Stimulated activated CD4-positive, alpha-beta T cell treated with anti-CD3 and anti-CD28 coated beads, TNF-alpha, amount 100 ng/mL, for 48 hours (primary cell): ENCODE measurements around the gene KRT77.
A peak's percentile ranks its signal among the peaks of the same experiment; 100 is the strongest.

Experiments used
- DNase-seq, 3 donors: peaks; one replicate each; pipeline ENCODE4 v3.0.0-alpha.2; 2020; ENCODE audit warnings: low read depth in 3 of 3

Gene KRT77

GRCh38 chr12:52692254-52692653 is 11.1 kb downstream of the KRT77 start:
- DNase-seq = no peak

DNA sequence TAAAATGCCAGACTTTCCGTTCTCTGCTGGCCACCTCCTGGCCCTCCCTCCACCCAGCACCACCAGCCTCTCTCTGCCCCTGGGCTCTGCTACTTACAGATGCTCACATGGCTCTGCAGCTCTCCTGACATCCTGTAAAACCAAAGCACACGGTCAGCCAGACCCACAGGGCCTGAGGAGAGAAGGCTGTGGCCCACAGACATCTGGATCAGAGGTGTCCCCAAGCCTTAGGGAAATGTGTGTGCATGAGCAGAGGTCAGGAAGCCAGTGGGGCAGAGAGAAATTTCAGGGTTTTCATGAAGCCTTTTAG is 11.5 kb downstream of the KRT77 start:
- no peak for DNase-seq

DNA sequence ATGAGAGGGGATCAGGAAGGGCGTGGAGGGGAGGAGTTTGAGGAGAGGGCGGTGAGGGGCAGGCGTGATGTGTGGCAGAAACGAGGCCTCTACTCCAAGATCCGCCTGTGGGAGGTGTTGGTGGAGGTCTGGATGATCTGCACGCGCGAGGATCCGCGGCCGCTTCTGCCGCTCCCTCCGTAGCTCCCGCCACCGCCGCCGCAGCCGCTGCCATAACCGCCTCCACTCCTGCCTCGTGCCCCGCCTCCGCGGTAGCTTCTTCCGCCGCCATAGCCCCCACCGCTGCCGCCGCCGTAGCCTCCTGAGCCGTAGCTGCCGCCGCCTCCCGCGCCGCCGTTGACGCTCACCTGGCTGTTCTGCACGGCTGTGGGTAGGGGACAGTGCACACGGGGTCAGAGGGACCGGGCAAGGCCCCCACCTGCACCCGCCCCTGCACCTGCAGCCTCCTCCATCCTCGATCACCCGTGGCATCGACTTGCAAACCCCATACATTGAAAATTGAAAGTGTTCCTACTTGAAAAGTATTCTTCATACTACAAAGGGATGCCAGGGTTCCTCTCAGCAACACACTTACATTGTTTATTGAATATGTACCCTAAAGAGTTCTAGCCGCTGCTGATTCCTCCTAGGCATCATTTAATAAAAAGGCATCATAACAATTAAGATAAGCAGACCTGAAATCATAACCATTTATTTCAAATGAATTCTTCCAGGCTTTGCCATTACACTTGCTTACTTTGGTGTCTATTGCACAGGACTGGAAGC is 12.1 kb downstream of the KRT77 start:
- DNase-seq = peak; percentile 9 to 31 (median 14)

- no peak for DNase-seq
Observed at GRCh38 chr12:52690351-52691075, 12.8 kb downstream of the KRT77 start.

- no peak for DNase-seq
Observed at GRCh38 chr12:52689936-52690335, 13.4 kb downstream of the KRT77 start.

- DNase-seq = no peak
Observed at GRCh38 chr12:52689239-52689638, 14.1 kb downstream of the KRT77 start.

DNA sequence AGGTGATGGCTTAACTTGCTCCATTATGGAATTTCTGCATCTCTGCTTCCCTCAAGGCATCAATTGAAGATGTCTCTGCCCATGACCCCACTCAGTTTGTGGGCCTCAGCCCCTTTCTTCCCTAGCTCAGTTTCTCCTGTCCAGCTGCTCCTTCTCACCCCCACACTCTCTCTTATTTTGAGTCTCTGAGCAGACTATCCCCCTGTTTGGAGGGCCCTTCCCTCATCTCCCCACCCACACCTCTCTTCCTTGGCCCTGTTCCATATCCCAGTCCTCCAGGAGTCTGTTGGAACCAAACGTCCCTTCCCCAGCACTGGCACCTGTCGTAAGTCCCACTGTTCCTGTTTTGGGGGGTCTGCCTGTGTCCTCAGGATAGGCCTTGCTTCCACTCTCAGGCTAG is 14.8 kb downstream of the KRT77 start:
- DNase-seq = no peak

- DNase-seq = no peak
Observed at GRCh38 chr12:52687497-52688385, 15.6 kb downstream of the KRT77 start.

DNA sequence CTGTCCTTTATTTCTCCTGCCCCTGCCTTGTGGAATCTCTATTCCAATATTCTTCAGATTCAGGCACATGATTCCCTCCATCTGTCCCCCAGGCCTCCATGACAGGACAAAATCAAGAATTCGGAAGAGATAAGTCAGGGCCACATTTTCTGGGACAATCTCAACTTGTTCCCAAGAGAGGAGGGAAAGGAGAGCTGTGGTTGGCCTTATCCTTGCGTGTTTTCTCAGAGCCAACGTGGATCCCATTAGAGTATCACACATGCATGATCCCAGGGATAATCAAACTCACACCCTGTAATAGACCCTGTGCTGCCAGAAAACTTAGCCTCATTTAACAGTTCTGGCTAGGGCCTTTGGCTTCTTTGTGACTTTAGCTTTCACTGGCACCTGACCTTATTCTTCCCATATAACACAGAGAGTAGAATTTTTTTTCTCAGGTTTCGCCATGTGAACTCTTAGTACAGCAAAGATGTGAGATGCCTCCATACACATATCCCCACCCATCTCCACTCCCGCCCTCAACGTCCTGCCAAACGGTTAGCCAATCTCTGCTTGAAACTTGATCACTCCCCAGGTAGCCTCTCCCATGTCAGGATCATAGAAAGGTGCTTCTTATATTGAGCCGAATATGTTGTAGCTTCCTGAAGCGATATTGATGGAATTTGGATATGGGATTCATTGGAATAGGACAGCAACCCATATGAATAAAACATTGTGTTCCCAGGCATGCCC is 16.4 kb downstream of the KRT77 start:
- DNase-seq = no peak

DNA sequence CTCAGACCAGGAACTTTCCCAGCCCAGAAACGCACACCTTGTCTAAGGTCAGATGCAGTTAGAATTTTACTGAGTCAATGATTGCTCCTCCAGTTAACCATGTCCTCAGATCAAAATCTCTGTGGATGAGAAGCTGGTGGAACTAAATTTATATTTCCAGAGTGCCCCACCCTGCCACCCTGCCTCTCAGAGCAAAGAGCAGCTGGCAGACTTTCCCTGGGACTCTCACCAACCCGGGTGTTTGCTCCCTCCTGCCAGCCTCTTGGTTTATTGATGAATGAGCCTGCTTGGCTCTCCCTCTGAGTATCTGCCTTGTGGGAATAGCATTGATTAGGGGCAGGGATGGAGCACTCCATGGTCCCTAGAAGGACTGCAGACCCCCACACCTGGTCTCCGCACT is 17.3 kb downstream of the KRT77 start:
- no peak for DNase-seq

DNA sequence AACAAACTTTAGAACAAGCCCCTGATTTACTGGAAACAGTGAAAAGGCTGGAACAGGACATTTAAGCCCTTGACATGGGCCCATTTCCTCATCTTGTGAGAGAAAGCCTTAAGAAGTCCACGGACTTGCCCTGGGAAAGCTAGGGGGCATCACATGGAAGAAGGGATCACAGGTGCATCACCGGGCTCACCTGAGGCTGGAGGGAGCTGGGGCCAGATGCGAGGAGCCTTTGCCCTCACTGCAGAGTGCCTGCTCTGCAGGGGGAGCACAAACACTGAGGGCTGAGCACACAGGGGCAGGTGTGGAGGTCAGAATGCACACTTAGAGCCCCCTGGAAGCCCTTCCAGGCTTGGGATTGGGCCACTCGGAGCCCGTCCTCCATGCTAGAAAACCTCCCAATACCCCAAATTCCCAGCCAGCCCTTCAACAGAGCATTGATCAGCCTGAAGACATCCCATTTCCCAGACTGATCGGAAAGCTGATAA is 17.9 kb downstream of the KRT77 start:
- DNase-seq = no peak

DNA sequence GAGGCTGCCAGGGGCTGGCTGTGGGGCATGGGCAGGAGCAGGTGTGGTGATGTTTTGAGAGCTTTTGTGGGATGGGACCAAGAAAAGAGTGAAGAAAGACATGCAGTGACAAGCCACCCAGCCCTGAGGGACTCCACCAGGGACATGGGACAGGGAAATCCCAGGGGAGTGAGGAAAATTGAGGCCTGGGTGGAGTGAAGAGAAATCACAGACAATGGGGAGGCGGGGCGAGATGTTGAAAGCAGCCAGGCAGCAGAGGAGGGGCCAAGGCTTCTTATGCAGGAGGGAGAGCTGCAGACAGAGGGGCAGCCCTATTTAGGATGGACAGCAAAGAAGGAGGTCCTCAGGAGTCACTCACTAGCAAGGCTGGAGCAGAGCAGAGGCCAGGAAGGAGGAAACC is 18.9 kb downstream of the KRT77 start:
- DNase-seq = no peak

DNA sequence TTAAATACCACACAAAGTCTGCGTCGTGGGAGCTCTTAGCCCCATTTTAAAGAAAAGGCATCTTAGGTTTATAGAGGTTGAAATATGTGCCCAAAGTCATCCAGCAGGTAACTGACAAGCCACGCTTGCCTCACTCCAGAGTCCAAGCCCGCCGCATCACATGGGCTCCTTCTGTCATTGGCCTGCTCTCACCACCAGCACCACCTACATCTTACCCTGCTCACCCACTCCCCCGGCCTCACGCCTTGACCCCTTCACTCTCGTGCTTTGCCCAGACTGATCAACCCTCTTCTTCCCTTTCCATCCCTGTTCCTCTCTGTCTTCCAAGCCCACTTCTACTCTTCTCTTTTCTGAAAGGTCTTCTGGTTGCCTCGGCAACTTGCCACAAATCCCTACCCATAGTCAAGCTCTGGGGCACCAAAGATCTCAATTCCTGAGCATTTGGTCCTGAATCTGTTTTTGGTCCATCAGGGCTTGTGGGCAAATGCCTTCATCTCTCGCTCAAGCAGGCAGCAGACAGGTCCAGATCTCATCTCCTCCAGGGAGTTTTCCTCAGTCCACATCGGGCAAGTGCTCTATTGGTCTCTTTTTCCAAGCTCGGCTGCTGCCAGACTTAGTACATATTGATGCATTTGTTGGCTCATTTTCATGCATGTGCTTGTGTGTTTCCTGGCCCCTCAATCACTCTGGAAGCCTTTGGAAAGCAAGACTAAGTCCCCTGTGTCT is 19.6 kb downstream of the KRT77 start:
- no peak for DNase-seq

- no peak for DNase-seq
Observed at GRCh38 chr12:52682938-52683574, 20.3 kb downstream of the KRT77 start.

GRCh38 chr12:52682381-52682660 is 21.0 kb downstream of the KRT77 start:
- no peak for DNase-seq

DNA sequence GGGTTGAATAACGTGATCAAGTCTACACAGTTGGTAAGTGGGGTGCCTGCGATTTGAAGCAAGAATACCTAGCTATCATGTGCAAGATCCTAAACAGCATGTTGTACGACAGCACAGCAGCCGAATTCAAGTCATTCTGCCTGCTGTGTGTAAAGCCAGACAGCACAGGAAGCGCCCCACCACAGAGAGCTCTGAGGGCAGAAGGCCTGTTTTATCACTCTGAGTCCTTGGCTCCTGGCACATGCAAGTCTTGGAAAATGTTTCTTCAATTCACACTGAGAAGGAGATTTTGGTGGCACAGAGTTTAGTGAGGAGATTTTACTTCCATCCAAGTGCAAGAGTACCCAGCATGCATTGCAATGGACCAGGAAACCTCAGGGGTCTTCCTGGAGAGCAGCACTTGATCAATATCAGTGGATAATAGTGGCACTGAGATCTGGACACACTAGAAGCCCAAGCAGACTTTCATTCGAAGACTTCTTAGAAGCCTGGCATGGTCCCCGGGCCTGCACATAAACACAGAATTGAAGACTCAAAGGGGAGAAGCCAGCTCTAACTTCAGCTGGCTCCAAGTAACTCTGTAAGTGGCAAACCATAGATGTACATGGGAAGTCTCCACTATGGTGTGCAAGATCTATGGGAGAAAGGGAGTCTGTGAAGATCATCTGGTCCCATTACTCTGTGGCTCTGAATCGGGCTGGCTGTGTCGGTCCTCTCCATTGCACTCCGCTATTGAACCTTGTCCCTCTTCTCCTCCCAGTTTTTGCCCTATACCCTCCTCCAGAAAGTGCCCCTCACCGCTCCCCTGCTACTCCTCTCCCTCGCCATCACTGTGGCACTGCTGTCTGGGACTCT is 21.6 kb downstream of the KRT77 start:
- DNase-seq = no peak

DNA sequence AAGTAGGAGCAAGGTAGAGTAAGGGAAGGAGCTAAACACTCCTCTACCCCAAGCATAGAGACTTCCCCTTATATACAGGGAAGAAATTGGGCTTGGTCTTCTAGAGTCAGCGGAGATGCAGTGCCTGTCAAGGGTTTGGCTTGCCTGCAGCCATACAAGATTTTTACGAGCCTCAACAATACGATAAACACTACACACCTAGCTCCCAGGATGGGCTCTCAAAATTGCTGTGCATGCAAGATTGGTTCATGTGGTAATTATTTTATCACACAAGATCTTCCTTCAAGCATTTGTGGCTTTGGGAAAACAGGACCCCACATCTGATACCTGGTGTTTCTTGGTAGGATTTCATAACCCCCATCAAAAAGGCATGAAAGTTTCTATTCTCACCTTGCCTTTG is 23.0 kb downstream of the KRT77 start, which contains the start of gene KRT1:
Gene KRT1 (minus strand): TSS at position 45 of the 400 bp plus-strand sequence. CDS start 59 bp downstream, outside the sequence.
- no peak for DNase-seq

DNA sequence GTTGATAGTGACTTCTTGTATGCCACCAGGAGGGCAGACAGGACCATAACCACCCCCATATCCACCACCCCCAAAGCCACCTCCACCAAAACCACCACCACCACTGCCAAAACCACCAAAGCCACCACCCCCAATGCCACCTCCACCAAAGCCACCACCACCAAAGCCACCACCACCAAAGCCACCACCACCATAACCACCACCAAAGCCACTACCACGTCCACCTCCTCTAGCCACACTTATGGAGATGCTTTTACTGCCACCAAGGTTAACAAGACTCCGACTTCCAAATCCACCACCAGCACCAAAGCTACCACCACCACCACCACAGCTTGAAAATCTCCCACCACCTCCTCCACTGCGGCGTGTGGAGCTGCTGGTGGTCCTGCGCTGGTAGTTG is 23.4 kb downstream of the KRT77 start:
- DNase-seq = no peak

GRCh38 chr12:52677671-52678070 is 25.7 kb downstream of the KRT77 start:
- DNase-seq = no peak

GRCh38 chr12:52677126-52677525 is 26.2 kb downstream of the KRT77 start:
- no peak for DNase-seq
